A549 (cell line): ENCODE data around the gene HDAC7.

ENCODE experiments used
- CTCF ChIP-seq: fragments of >200 bp; sonication (Bioruptor Twin); formaldehyde crosslinking; IDR thresholded peaks from 3 replicates; pipeline ENCODE4 v1.5.1; 2016
- EHMT2 ChIP-seq: fragments of 200-600 bp; sonication (generic); IDR thresholded peaks from 2 replicates; pipeline ENCODE4 v1.6.1; 2016; ENCODE audit warnings: antibody characterized with exemption, low read depth, mild to moderate bottlenecking, moderate library complexity
- KDM1A ChIP-seq: fragments of 200-600 bp; sonication (generic); IDR thresholded peaks from 2 replicates; pipeline ENCODE4 v1.6.1; 2016; ENCODE audit warnings: low read depth, mild to moderate bottlenecking
- POLR2A ChIP-seq: IDR thresholded peaks from 2 replicates; pipeline ENCODE4 v1.6.1; 2012; ENCODE audit warnings: mild to moderate bottlenecking, low read length

GRCh38 chr12:47863467-47863866, 43.8 kb upstream of the HDAC7 start:
- no peak for TF ChIP-seq POLR2A
- TF ChIP-seq CTCF = no peak
- TF ChIP-seq EHMT2 = no peak
- no peak for TF ChIP-seq KDM1A
